HG03442 (cell line): ENCODE measurements around the gene SH3BGRL.
"Not testable (repeated sequence)": the region's sequence is repeated elsewhere in the genome, so short reads cannot be mapped to it uniquely, and the experiment has no call there.

Experiments used
- ATAC-seq: cut with Tn5 transposase; IDR thresholded peaks from one replicate; pipeline ENCODE4 v1.9.1; 2021; ENCODE audit warnings: mild to moderate bottlenecking, moderate library complexity; ENCODE audit not compliant: unreplicated experiment

Gene SH3BGRL

GRCh38 chrX:81259020-81259713 is 57.3 kb downstream of the SH3BGRL start:
- no peak for ATAC-seq

GRCh38 chrX:81259714-81260395 is 58.0 kb downstream of the SH3BGRL start:
- no peak for ATAC-seq

GRCh38 chrX:81261576-81261975 is 59.7 kb downstream of the SH3BGRL start:
- no peak for ATAC-seq

- ATAC-seq, result no peak
Observed at GRCh38 chrX:81263059-81263458, 61.2 kb downstream of the SH3BGRL start.

- ATAC-seq, result no peak
Observed at GRCh38 chrX:81278616-81279015, 76.7 kb downstream of the SH3BGRL start.

GRCh38 chrX:81280148-81280547 is 78.2 kb downstream of the SH3BGRL start:
- ATAC-seq, result no peak

GRCh38 chrX:81286075-81286474 is 84.2 kb downstream of the SH3BGRL start:
- no peak for ATAC-seq

GRCh38 chrX:81286608-81287007 is 84.7 kb downstream of the SH3BGRL start:
- no peak for ATAC-seq

GRCh38 chrX:81291996-81292395 is 90.1 kb downstream of the SH3BGRL start:
- no peak for ATAC-seq

GRCh38 chrX:81294101-81294500 is 92.2 kb downstream of the SH3BGRL start:
- no peak for ATAC-seq

GRCh38 chrX:81301877-81302276 is 100.0 kb downstream of the SH3BGRL start:
- ATAC-seq, result no peak

GRCh38 chrX:81304563-81304962 is 102.7 kb downstream of the SH3BGRL start:
- no peak for ATAC-seq

GRCh38 chrX:81305240-81305639 is 103.3 kb downstream of the SH3BGRL start:
- ATAC-seq, result no peak

GRCh38 chrX:81308086-81308829 is 106.4 kb downstream of the SH3BGRL start:
- ATAC-seq, result no peak

GRCh38 chrX:81316163-81316562 is 114.3 kb downstream of the SH3BGRL start:
- no peak for ATAC-seq

GRCh38 chrX:81331653-81332052 is 129.8 kb downstream of the SH3BGRL start:
- not testable (repeated sequence) for ATAC-seq

- no peak for ATAC-seq
Observed at GRCh38 chrX:81336455-81337152, 134.7 kb downstream of the SH3BGRL start.

GRCh38 chrX:81337805-81338204 is 135.9 kb downstream of the SH3BGRL start:
- no peak for ATAC-seq

- no peak for ATAC-seq
Observed at GRCh38 chrX:81338924-81339323, 137.0 kb downstream of the SH3BGRL start.

- ATAC-seq, result not testable (repeated sequence)
Observed at GRCh38 chrX:81345296-81345695, 143.4 kb downstream of the SH3BGRL start.
